SK-N-SH (cell line): Measurements from ENCODE around the gene KPTN. TPM values are rescaled to one million over a fixed set of nuclear protein-coding genes. Genes with fewer than 3 reads are reported as not detected.

Experiments
- CTCF ChIA-PET: fragments of 300-600, 350-600 bp; formaldehyde crosslinking; extraction: SDS; loops from one replicate; lab custom pipeline; 2021; lab: Yijun Ruan, JAX
- POLR2A ChIA-PET: fragments of 350-600 bp; sonication (Branson Sonifier 250); formaldehyde crosslinking; extraction: SDS; loops from one replicate; lab custom pipeline; 2020; ENCODE audit warnings: antibody characterized with exemption, inconsistent platforms; lab: Yijun Ruan, JAX
- DNase-seq: peaks from one replicate; pipeline ENCODE4 v3.0.0; 2012
- H2AFZ ChIP-seq: fragments of 200-600 bp; sonication (generic); 2 replicates; pipeline ENCODE4 v1.8.1; 2016; ENCODE audit warnings: antibody characterized with exemption, mild to moderate bottlenecking, low read depth
- H3F3A ChIP-seq: fragments of 200-600 bp; sonication (generic); replicated peaks from 2 replicates; pipeline ENCODE3; 2016; ENCODE audit warnings: antibody characterized with exemption, mild to moderate bottlenecking; ENCODE audit not compliant: insufficient read depth
- H3K27ac ChIP-seq, 2 experiments: fragments of 200-500 bp in 1 of 2; fragments of 200-600 bp in 1 of 2; sonication (Bioruptor generic) in 1 of 2; sonication (generic), shearing (Covaris generic) in 1 of 2; 2 replicates each; pipeline versions ENCODE4 v1.5.1 to v1.6.1; 2014 to 2016; ENCODE audit warnings: low read depth in 2 of 2, inconsistent platforms in 1 of 2, low read length in 1 of 2, mild to moderate bottlenecking in 1 of 2, mixed read lengths in 1 of 2
- H3K27me3 ChIP-seq: fragments of 200-600 bp; sonication (generic), shearing (Covaris generic); 2 replicates; pipeline ENCODE4 v1.6.1; 2016; ENCODE audit warnings: mixed run types; ENCODE audit not compliant: insufficient read depth
- H3K36me3 ChIP-seq, 2 experiments: fragments of 200-500 bp in 1 of 2; fragments of 200-600 bp in 1 of 2; sonication (Bioruptor generic) in 1 of 2; sonication (generic) in 1 of 2; replicated peaks in 1 of 2; 2 replicates each; pipeline versions ENCODE3 to v1.5.1; 2014 to 2016; ENCODE audit warnings: low read length in 1 of 2, mild to moderate bottlenecking in 1 of 2; ENCODE audit not compliant: insufficient read depth in 2 of 2, control insufficient read depth in 1 of 2
- H3K4me1 ChIP-seq, 2 experiments: fragments of 200-500 bp in 1 of 2; fragments of 200-600 bp in 1 of 2; sonication (Bioruptor generic) in 1 of 2; sonication (generic), shearing (Covaris generic) in 1 of 2; 2 replicates each; pipeline versions ENCODE4 v1.5.1 to v1.6.1; 2014 to 2016; ENCODE audit warnings: low read depth in 1 of 2, low read length in 1 of 2, mixed run types in 1 of 2; ENCODE audit not compliant: insufficient read depth in 2 of 2, control insufficient read depth in 1 of 2
- H3K4me2 ChIP-seq: fragments of 200-600 bp; sonication (generic), shearing (Covaris generic); 2 replicates; pipeline ENCODE4 v1.6.1; 2017; ENCODE audit warnings: mixed run types
- H3K4me3 ChIP-seq, 2 experiments: fragments of 200-500 bp in 1 of 2; fragments of 200-600 bp in 1 of 2; sonication (Bioruptor generic) in 1 of 2; sonication (generic), shearing (Covaris generic) in 1 of 2; 2 replicates each; pipeline versions ENCODE4 v1.5.1 to v1.8.1; 2014 to 2016; ENCODE audit warnings: low read depth in 2 of 2, inconsistent platforms in 1 of 2, low read length in 1 of 2, mild to moderate bottlenecking in 1 of 2, mixed read lengths in 1 of 2, moderate library complexity in 1 of 2
- H3K79me2 ChIP-seq: fragments of 200-600 bp; sonication (generic); 2 replicates; pipeline ENCODE4 v1.8.1; 2017; ENCODE audit warnings: mild to moderate bottlenecking; ENCODE audit not compliant: insufficient read depth
- H3K9ac ChIP-seq: fragments of 200-600 bp; sonication (generic); 2 replicates; pipeline ENCODE4 v1.6.1; 2017; ENCODE audit warnings: mixed run types
- H3K9me2 ChIP-seq: fragments of 200-600 bp; sonication (generic); 2 replicates; pipeline ENCODE4 v1.6.1; 2017; ENCODE audit warnings: mixed run types
- H3K9me3 ChIP-seq: fragments of 200-600 bp; sonication (generic); 2 replicates; pipeline ENCODE4 v1.6.1; 2017; ENCODE audit warnings: mixed run types, mild to moderate bottlenecking, moderate library complexity
- H4K20me1 ChIP-seq: fragments of 200-600 bp; sonication (generic); 2 replicates; pipeline ENCODE4 v1.6.1; 2017; ENCODE audit warnings: mild to moderate bottlenecking, mixed run types; ENCODE audit not compliant: insufficient read depth
- EP300 ChIP-seq, 2 experiments: IDR thresholded peaks; 2 replicates each; pipeline versions ENCODE4 v1.4.0 to v1.6.1; 2012; ENCODE audit warnings: borderline replicate concordance in 1 of 2, low read depth in 1 of 2, low read length in 1 of 2
- EZH2phosphoT487 ChIP-seq: fragments of 200-600 bp; sonication (generic); IDR thresholded peaks from 2 replicates; pipeline ENCODE4 v1.6.1; 2017; ENCODE audit warnings: low read depth, mixed run types, mild to moderate bottlenecking, antibody characterized with exemption, moderate library complexity, borderline replicate concordance
- FOSL2 ChIP-seq: IDR thresholded peaks from 2 replicates; pipeline ENCODE4 v1.4.0; 2012; ENCODE audit warnings: low read depth, mild to moderate bottlenecking, moderate library complexity, borderline replicate concordance
- FOXJ3 ChIP-seq: sonication (generic); formaldehyde crosslinking; IDR thresholded peaks from 2 replicates; pipeline ENCODE4 v1.5.1; 2020; ENCODE audit warnings: mild to moderate bottlenecking, missing genetic modification reagents
- GABPA ChIP-seq: IDR thresholded peaks from 2 replicates; pipeline ENCODE4 v1.4.0; 2012; ENCODE audit warnings: low read depth, mild to moderate bottlenecking
- GATA2 ChIP-seq: sonication (generic); formaldehyde crosslinking; IDR thresholded peaks from 2 replicates; pipeline ENCODE4 v1.5.0; 2020; ENCODE audit warnings: mild to moderate bottlenecking, missing genetic modification reagents
- JUND ChIP-seq: IDR thresholded peaks from 2 replicates; pipeline ENCODE4 v1.4.0; 2012
- MEF2A ChIP-seq: IDR thresholded peaks from 2 replicates; pipeline ENCODE4 v1.4.0; 2012; ENCODE audit warnings: low read depth, borderline replicate concordance
- MXI1 ChIP-seq: IDR thresholded peaks from 2 replicates; pipeline ENCODE4 v1.6.1; 2012; ENCODE audit warnings: mild to moderate bottlenecking, low read depth, low read length, improper control_type of control experiment
- NFIC ChIP-seq: IDR thresholded peaks from 2 replicates; pipeline ENCODE4 v1.4.0; 2012; ENCODE audit warnings: borderline replicate concordance
- NRF1 ChIP-seq: IDR thresholded peaks from 2 replicates; pipeline ENCODE4 v1.6.1; 2012; ENCODE audit warnings: low read depth, mild to moderate bottlenecking, low read length
- POLR2AphosphoS5 ChIP-seq: IDR thresholded peaks from 2 replicates; pipeline ENCODE4 v1.6.1; 2012; ENCODE audit warnings: low read depth, low read length
- RAD21 ChIP-seq: IDR thresholded peaks from 2 replicates; pipeline ENCODE4 v1.6.1; 2012; ENCODE audit warnings: mild to moderate bottlenecking, low read length
- RCOR1 ChIP-seq: fragments of 150-350 bp; IDR thresholded peaks from 2 replicates; pipeline ENCODE4 v1.6.1; 2017; ENCODE audit warnings: antibody characterized with exemption, low read length
- RFX5 ChIP-seq: IDR thresholded peaks from 2 replicates; pipeline ENCODE4 v1.6.1; 2012; ENCODE audit warnings: mild to moderate bottlenecking, improper control_type of control experiment, low read length
- RXRA ChIP-seq: IDR thresholded peaks from 2 replicates; pipeline ENCODE4 v1.4.0; 2012; ENCODE audit warnings: low read depth, mild to moderate bottlenecking, borderline replicate concordance
- SIN3A ChIP-seq: IDR thresholded peaks from 2 replicates; pipeline ENCODE4 v1.6.1; 2012; ENCODE audit warnings: low read depth, mild to moderate bottlenecking, low read length, moderate library complexity, borderline replicate concordance
- SMC3 ChIP-seq: IDR thresholded peaks from 2 replicates; pipeline ENCODE4 v1.6.1; 2012; ENCODE audit warnings: low read depth, low read length, improper control_type of control experiment
- TAF1 ChIP-seq: IDR thresholded peaks from 2 replicates; pipeline ENCODE4 v1.6.1; 2012; ENCODE audit warnings: low read depth, mild to moderate bottlenecking, low read length, moderate library complexity, borderline replicate concordance
- TCF12 ChIP-seq: IDR thresholded peaks from 2 replicates; pipeline ENCODE4 v1.4.0; 2012
- TEAD4 ChIP-seq: IDR thresholded peaks from 2 replicates; pipeline ENCODE4 v1.4.0; 2012; ENCODE audit warnings: mild to moderate bottlenecking, borderline replicate concordance; ENCODE audit not compliant: insufficient read depth
- YY1 ChIP-seq: IDR thresholded peaks from 2 replicates; pipeline ENCODE4 v1.4.0; 2012; ENCODE audit warnings: low read depth, mild to moderate bottlenecking
- WGBS: methylation state at CpG from one replicate; pipeline ENCODE4 v1.1.6; 2017; ENCODE audit warnings: low lambda C conversion rate; 5-methylcytosine and 5-hydroxymethylcytosine counted together
- polyA plus RNA-seq, 3 experiments: library from polyadenylated mRNA; depleted of rRNA; stranded (reverse); fragments of >200 nt; gene quantifications; 2 replicates each; pipeline ENCODE4 v1.2.3, GENCODE V29; 2012
- TF ChIP-seq, protein P1 (sequence below): fragments of 200-600 bp; sonication (generic); IDR thresholded peaks from 2 replicates; pipeline ENCODE4 v1.6.1; 2017; ENCODE audit warnings: antibody characterized with exemption, mild to moderate bottlenecking, moderate library complexity
- TF ChIP-seq, protein P2 (sequence below): IDR thresholded peaks from 2 replicates; pipeline ENCODE4 v1.4.0; 2012; ENCODE audit warnings: low read depth, borderline replicate concordance
- TF ChIP-seq, protein P3 (sequence below): fragments of 150-350 bp; IDR thresholded peaks from 2 replicates; pipeline ENCODE4 v1.6.1; 2017; ENCODE audit warnings: antibody characterized with exemption, low read length, low read depth, borderline replicate concordance
- TF ChIP-seq, protein P4 (sequence below): fragments of 150-350 bp; IDR thresholded peaks from 2 replicates; pipeline ENCODE4 v1.6.1; 2016; ENCODE audit warnings: mild to moderate bottlenecking, low read depth, low read length

Gene KPTN
- polyA plus RNA-seq, 1 of the 3 experiments (the other 2 are of a cell fraction): 15.8 TPM

DNA sequence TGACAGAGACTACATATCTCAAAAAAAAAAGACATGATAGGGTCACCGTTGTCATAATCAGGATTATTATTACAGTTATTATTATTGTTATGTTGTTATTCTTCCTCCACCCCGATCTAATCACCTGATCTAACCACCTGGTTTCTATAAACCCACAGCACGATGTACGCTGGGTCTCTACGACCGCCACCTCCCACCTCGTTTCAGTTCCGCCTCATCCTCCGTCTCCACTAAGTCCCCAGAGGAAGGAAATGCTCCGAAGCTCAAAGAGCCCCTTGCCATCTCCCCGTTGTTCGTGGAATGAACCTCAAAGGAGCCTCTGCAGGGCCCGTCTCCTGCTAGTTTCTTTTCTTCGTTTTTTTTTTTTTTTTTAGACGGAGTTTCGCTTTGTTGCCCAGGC is 48.8 kb downstream of the KPTN start (continued):
- TF ChIP-seq, protein P1, sequence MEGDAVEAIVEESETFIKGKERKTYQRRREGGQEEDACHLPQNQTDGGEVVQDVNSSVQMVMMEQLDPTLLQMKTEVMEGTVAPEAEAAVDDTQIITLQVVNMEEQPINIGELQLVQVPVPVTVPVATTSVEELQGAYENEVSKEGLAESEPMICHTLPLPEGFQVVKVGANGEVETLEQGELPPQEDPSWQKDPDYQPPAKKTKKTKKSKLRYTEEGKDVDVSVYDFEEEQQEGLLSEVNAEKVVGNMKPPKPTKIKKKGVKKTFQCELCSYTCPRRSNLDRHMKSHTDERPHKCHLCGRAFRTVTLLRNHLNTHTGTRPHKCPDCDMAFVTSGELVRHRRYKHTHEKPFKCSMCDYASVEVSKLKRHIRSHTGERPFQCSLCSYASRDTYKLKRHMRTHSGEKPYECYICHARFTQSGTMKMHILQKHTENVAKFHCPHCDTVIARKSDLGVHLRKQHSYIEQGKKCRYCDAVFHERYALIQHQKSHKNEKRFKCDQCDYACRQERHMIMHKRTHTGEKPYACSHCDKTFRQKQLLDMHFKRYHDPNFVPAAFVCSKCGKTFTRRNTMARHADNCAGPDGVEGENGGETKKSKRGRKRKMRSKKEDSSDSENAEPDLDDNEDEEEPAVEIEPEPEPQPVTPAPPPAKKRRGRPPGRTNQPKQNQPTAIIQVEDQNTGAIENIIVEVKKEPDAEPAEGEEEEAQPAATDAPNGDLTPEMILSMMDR: no peak
- TF ChIP-seq MXI1 (no peak), POLR2AphosphoS5 (no peak), GATA2 (CRISPR knock-in tag) (no peak), NFIC (no peak), TEAD4 (no peak), RFX5 (no peak), NRF1 (no peak), EZH2phosphoT487 (no peak), MEF2A (no peak), SIN3A (no peak), GABPA (no peak)
- TF ChIP-seq, protein P2, sequence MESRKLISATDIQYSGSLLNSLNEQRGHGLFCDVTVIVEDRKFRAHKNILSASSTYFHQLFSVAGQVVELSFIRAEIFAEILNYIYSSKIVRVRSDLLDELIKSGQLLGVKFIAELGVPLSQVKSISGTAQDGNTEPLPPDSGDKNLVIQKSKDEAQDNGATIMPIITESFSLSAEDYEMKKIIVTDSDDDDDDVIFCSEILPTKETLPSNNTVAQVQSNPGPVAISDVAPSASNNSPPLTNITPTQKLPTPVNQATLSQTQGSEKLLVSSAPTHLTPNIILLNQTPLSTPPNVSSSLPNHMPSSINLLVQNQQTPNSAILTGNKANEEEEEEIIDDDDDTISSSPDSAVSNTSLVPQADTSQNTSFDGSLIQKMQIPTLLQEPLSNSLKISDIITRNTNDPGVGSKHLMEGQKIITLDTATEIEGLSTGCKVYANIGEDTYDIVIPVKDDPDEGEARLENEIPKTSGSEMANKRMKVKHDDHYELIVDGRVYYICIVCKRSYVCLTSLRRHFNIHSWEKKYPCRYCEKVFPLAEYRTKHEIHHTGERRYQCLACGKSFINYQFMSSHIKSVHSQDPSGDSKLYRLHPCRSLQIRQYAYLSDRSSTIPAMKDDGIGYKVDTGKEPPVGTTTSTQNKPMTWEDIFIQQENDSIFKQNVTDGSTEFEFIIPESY: no peak
- TF ChIP-seq, protein P3, sequence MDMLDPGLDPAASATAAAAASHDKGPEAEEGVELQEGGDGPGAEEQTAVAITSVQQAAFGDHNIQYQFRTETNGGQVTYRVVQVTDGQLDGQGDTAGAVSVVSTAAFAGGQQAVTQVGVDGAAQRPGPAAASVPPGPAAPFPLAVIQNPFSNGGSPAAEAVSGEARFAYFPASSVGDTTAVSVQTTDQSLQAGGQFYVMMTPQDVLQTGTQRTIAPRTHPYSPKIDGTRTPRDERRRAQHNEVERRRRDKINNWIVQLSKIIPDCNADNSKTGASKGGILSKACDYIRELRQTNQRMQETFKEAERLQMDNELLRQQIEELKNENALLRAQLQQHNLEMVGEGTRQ: no peak

DNA sequence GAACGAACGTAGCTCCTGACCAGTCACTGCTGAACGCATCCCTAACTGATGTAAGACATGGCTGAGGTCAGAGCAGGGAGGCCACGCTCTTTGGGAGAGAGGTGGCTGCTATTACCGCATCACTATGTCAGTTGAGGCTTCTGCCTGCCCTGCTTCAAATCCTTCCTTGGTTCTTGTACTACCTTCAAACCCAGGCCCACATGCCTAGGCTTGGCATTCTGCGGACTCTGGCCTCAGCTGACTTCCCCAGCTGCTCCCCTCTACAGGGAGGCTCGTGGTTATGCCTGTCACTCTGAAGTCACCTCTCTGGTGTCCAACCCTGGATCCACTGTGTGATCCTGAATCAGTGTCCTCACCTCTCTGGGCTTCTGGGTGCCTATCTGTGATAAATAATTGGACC is 49.9 kb downstream of the KPTN start:
- CTCF ChIA-PET: interaction anchor here (1.1 to 9.3 kb wide), 13 partner anchors 13 to 309 kb away, joined by 3 to 168 read pairs (median 10); partner anchors contain the start of genes EHD2, KPTN and NAPA
- H3K4me3 ChIP-seq: no peak overlapping the region
- no peaks in the 10 kb centered on the region for H3F3A ChIP-seq
- no peaks in the 10 kb centered on the region for H3K36me3 ChIP-seq
- no peak for DNase-seq
- no peaks in the 10 kb centered on the region; a peak in 1 of 4 replicates for H3K4me1 ChIP-seq
- no peak overlapping the region for H2AFZ ChIP-seq
- H4K20me1 ChIP-seq: no peaks in the 10 kb centered on the region
- H3K9ac ChIP-seq: no peak overlapping the region
- H3K27ac ChIP-seq: no peak overlapping the region
- no peak overlapping the region for H3K4me2 ChIP-seq
- H3K9me2 ChIP-seq: no peaks in the 10 kb centered on the region
- POLR2A ChIA-PET: no interaction called here
- H3K79me2 ChIP-seq: no peaks in the 10 kb centered on the region
- no peaks in the 10 kb centered on the region for H3K9me3 ChIP-seq
- no peaks in the 10 kb centered on the region for H3K27me3 ChIP-seq
- WGBS: 69% methylated on average over 7 of the region's 7 CpGs
- TF ChIP-seq RAD21 (no peak), TCF12 (no peak), NRF1 (no peak), YY1 (no peak), RXRA (no peak), TAF1 (no peak), FOSL2 (no peak), RCOR1 (no peak), JUND (no peak), SMC3 (no peak), FOXJ3 (CRISPR knock-in tag) (no peak), EP300 (IDR thresholded peaks at IDR 0.05; ENCODE audit: borderline replicate concordance in 1 of 2, low read depth in 1 of 2, low read length in 1 of 2) (no peak), MEF2A (no peak), SIN3A (no peak)
- TF ChIP-seq, protein P4, sequence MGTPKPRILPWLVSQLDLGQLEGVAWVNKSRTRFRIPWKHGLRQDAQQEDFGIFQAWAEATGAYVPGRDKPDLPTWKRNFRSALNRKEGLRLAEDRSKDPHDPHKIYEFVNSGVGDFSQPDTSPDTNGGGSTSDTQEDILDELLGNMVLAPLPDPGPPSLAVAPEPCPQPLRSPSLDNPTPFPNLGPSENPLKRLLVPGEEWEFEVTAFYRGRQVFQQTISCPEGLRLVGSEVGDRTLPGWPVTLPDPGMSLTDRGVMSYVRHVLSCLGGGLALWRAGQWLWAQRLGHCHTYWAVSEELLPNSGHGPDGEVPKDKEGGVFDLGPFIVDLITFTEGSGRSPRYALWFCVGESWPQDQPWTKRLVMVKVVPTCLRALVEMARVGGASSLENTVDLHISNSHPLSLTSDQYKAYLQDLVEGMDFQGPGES: no peak
- TF ChIP-seq, protein P2: no peak
